ENCODE results near the gene MDN1.

DNA sequence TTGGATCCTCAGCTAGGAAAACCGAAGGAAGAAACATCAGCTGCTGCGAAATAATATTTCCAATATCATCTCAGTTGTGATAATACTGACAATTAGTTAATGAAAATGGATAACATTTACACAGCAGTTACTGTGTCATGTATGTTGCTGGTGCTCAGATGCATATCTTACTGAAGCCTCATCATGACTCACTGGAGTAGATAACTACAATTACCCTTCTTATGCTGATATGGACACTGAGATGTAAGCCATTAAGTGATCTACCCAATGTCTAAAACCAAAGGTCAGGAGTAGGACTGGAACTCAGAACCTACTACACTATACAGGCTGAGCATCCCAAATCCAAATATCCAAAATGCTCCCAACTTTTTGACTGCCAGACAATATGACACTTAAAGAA, 126.4 kb downstream of the MDN1 start:
- TF ChIP-seq POLR2A (IDR thresholded peaks at IDR 0.05) (no peak), POLR2AphosphoS5 (IDR thresholded peaks at IDR 0.05) (no peak)
- TF ChIP-seq, protein P1, sequence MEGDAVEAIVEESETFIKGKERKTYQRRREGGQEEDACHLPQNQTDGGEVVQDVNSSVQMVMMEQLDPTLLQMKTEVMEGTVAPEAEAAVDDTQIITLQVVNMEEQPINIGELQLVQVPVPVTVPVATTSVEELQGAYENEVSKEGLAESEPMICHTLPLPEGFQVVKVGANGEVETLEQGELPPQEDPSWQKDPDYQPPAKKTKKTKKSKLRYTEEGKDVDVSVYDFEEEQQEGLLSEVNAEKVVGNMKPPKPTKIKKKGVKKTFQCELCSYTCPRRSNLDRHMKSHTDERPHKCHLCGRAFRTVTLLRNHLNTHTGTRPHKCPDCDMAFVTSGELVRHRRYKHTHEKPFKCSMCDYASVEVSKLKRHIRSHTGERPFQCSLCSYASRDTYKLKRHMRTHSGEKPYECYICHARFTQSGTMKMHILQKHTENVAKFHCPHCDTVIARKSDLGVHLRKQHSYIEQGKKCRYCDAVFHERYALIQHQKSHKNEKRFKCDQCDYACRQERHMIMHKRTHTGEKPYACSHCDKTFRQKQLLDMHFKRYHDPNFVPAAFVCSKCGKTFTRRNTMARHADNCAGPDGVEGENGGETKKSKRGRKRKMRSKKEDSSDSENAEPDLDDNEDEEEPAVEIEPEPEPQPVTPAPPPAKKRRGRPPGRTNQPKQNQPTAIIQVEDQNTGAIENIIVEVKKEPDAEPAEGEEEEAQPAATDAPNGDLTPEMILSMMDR (IDR thresholded peaks at IDR 0.05) = no peak

Measured in gastroesophageal sphincter (tissue), 3 donors.